ENCODE data around the gene RACK1.
"Not testable (repeated sequence)": the region's sequence is repeated elsewhere in the genome, so short reads cannot be mapped to it uniquely, and the experiment has no call there.

The RACK1 gene

DNA sequence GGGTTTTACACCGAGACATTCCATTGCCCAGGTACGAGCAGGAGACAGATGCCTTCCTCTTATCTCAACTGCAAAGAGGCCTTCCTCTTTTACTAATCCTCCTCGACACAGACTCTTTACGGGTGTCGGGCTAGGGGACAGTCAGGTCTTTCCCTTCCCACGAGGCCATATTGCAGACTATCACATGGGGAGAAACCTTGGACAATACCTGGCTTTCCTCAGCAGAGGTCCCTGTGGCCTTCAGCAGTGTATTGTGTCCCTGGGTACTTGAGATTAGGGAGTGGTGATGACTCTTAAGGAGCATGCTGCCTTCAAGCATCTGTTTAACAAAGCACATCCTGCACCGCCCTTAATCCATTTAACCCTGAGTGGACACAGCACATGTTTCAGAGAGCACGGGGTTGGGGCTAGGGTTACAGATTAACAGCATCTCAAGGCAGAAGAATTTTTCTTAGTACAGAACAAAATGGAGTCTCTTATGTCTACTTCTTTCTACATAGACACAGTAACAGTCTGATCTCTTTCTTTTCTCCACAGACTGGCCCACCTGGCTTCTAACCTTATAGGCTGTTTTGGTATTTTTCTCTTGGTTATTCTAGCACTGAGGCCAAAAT, 23.7 kb upstream of the RACK1 start:
- H3K9me2 ChIP-seq (replicated peaks; ENCODE audit: insufficient read depth, low read length); H3K27ac ChIP-seq (ENCODE audit: low read depth, low read length); H3F3A ChIP-seq (ENCODE audit: insufficient read depth); H3K9me3 ChIP-seq (ENCODE audit: insufficient read depth, low read length); H2AFZ ChIP-seq (ENCODE audit: low read depth, low read length, severe bottlenecking); H4K20me1 ChIP-seq (ENCODE audit: low read depth, low read length); H3K9ac ChIP-seq (ENCODE audit: low read length); H3K4me2 ChIP-seq (ENCODE audit: low read depth, low read length, poor library complexity, severe bottlenecking); H3K4me3 ChIP-seq (ENCODE audit: insufficient read depth, low read length, poor library complexity, severe bottlenecking); H3K36me3 ChIP-seq (ENCODE audit: low read length); H3K79me2 ChIP-seq (ENCODE audit: insufficient read depth, low read length); H3K27me3 ChIP-seq (ENCODE audit: low read length): not testable (repeated sequence)

DNA sequence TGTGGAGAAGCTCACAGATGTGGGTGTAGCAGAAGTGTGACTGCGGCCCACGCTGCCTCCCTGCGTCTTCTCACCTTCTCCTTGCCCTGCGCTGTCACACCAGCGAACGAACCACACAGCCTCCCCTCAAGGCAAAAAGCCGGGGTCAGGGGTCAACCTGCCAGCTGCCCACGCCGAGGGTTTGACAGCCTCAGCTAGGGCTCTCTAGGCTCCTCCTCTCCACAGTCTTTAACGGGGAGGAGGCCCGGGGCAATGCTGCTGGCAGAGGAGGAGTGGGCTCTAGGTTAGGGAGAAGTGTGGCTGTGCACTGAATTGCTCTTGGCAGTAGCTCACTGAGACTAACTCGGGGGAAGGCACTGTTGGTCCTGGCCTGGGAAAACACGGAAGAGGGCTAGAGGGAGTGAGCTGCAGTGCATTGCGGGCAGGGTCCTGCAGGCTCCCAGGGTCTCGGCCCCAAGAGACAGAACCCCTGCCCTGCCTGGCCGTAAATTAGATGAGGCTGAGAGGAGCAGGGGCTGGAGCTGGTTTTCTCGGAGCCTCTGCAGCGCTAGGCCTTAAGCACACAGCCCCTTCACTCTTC, 21.5 kb upstream of the RACK1 start:
- TF ChIP-seq CTCF (IDR thresholded peaks at IDR 0.05; ENCODE audit: insufficient read depth, low read length, poor library complexity, severe bottlenecking) (no peak), EZH2phosphoT487 (conservative IDR thresholded peaks at IDR 0.05; ENCODE audit: low read length) (no peak)
- no peak overlapping the region for H3K4me2 ChIP-seq (ENCODE audit: low read depth, low read length, poor library complexity, severe bottlenecking)
- H3K36me3 ChIP-seq (ENCODE audit: low read length), result no peaks in the 10 kb centered on the region
- H3F3A ChIP-seq (ENCODE audit: insufficient read depth), result no peaks in the 10 kb centered on the region
- no peaks in the 10 kb centered on the region for H3K9me2 ChIP-seq (replicated peaks; ENCODE audit: insufficient read depth, low read length)
- no peak overlapping the region for H3K9ac ChIP-seq (ENCODE audit: low read length)
- peaks cover 17% of the 10 kb centered on the region for H3K79me2 ChIP-seq (ENCODE audit: insufficient read depth, low read length)
- no peaks in the 10 kb centered on the region for H4K20me1 ChIP-seq (ENCODE audit: low read depth, low read length)
- no peak overlapping the region for H2AFZ ChIP-seq (ENCODE audit: low read depth, low read length, severe bottlenecking)
- H3K9me3 ChIP-seq (ENCODE audit: insufficient read depth, low read length), result no peaks in the 10 kb centered on the region
- H3K27me3 ChIP-seq (ENCODE audit: low read length), result no peaks in the 10 kb centered on the region
- no peak overlapping the region for H3K27ac ChIP-seq (ENCODE audit: low read depth, low read length)
- no peak overlapping the region for H3K4me3 ChIP-seq (ENCODE audit: insufficient read depth, low read length, poor library complexity, severe bottlenecking)

DNA sequence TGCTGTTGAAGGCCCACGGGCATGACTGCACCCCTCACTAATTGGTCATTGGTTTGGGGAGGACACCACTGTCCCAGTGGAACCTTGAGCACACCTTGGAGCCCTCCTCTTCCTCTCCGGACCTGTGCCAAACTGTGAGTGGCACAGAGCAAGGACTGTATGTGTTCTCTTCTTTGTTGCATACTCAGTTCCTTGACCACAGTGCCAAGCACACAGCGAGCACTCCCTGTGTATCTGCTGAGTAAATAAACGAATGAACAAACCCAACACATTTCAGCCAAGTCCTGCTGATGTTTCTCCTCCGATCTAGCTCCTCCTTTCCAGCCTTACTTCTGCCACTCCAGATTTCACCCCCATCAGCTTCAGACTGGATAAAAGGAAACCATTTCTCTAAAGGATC, 19.9 kb upstream of the RACK1 start:
- no peaks in the 10 kb centered on the region for H3K9me3 ChIP-seq (ENCODE audit: insufficient read depth, low read length)
- no peak overlapping the region for H3K4me3 ChIP-seq (ENCODE audit: insufficient read depth, low read length, poor library complexity, severe bottlenecking)
- no peak overlapping the region for H2AFZ ChIP-seq (ENCODE audit: low read depth, low read length, severe bottlenecking)
- peaks cover 32% of the 10 kb centered on the region for H3K79me2 ChIP-seq (ENCODE audit: insufficient read depth, low read length)
- 0 out of 2 replicates have a peak, but pooled peaks cover 4% of the 10 kb centered on the region for H3F3A ChIP-seq (ENCODE audit: insufficient read depth)
- no peak overlapping the region for H3K9ac ChIP-seq (ENCODE audit: low read length)
- H3K9me2 ChIP-seq (replicated peaks; ENCODE audit: insufficient read depth, low read length), result no peaks in the 10 kb centered on the region
- TF ChIP-seq EZH2phosphoT487 (conservative IDR thresholded peaks at IDR 0.05; ENCODE audit: low read length), result no peak
- no peak for TF ChIP-seq CTCF (IDR thresholded peaks at IDR 0.05; ENCODE audit: insufficient read depth, low read length, poor library complexity, severe bottlenecking)
- H4K20me1 ChIP-seq (ENCODE audit: low read depth, low read length), result no peaks in the 10 kb centered on the region
- H3K27me3 ChIP-seq (ENCODE audit: low read length), result no peaks in the 10 kb centered on the region
- H3K4me2 ChIP-seq (ENCODE audit: low read depth, low read length, poor library complexity, severe bottlenecking), result no peak overlapping the region
- no peak overlapping the region for H3K27ac ChIP-seq (ENCODE audit: low read depth, low read length)
- H3K36me3 ChIP-seq (ENCODE audit: low read length), result no peaks in the 10 kb centered on the region

DNA sequence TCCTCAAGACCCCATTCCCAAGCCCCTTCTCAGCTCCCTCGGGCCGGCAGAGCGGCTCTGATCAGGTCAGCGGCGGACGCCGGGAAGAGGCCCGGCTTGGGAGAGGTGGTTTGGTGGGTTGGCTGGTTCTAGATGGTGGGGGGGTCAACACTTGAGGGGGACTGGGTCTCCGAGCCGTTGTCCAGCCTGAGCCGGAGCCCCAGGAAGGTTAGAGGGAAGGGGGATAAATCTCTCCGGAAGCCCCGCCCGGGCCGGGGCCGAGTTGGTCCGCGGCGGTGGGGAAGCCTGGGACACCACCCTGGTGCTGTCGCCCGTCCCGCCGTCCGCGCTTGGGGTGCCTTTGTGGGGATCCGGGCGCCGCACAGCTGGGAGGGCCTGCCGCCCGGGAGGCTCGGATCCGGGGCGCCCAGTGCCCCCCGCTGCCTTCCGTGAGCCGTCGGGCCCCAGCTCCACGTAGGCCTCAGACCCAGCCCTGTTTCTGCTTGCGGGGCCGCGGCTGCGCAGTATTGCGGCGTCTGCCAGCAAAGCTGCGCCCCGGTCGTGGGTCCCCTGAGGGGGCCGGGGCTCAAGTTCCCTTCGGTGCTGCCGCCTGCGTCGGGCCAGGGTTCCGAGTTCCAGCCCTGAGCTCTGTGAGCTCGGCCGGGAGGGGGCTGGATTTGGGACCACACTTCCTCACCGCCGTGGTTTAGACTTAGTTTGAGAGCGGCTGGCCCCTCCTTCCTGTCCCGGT, 17.8 kb upstream of the RACK1 start:
- peaks cover 52% of the 10 kb centered on the region for H3K79me2 ChIP-seq (ENCODE audit: insufficient read depth, low read length)
- no peaks in the 10 kb centered on the region for H3K27me3 ChIP-seq (ENCODE audit: low read length)
- H2AFZ ChIP-seq (ENCODE audit: low read depth, low read length, severe bottlenecking), result peak overlapping the region; percentile 91
- H4K20me1 ChIP-seq (ENCODE audit: low read depth, low read length), result no peaks in the 10 kb centered on the region
- no peaks in the 10 kb centered on the region for H3K9me2 ChIP-seq (replicated peaks; ENCODE audit: insufficient read depth, low read length)
- H3F3A ChIP-seq (ENCODE audit: insufficient read depth), result peaks cover 15% of the 10 kb centered on the region
- peak overlapping the region; percentile 96 for H3K4me3 ChIP-seq (ENCODE audit: insufficient read depth, low read length, poor library complexity, severe bottlenecking)
- H3K27ac ChIP-seq (ENCODE audit: low read depth, low read length), result peak overlapping the region; percentile 86
- H3K4me2 ChIP-seq (ENCODE audit: low read depth, low read length, poor library complexity, severe bottlenecking), result peak overlapping the region; percentile 75
- TF ChIP-seq EZH2phosphoT487 (conservative IDR thresholded peaks at IDR 0.05; ENCODE audit: low read length) (no peak), CTCF (IDR thresholded peaks at IDR 0.05; ENCODE audit: insufficient read depth, low read length, poor library complexity, severe bottlenecking) (no peak)
- 0 out of 2 replicates have a peak, but pooled peaks cover 3% of the 10 kb centered on the region for H3K36me3 ChIP-seq (ENCODE audit: low read length)
- peak overlapping the region; percentile 100 for H3K9ac ChIP-seq (ENCODE audit: low read length)
- no peaks in the 10 kb centered on the region for H3K9me3 ChIP-seq (ENCODE audit: insufficient read depth, low read length)
